Kidney epithelial cell (primary cell): ENCODE measurements around the gene ZNF479. TPM values are rescaled to one million over a fixed set of nuclear protein-coding genes. Genes with fewer than 3 reads are reported as not detected.
"Not testable (repeated sequence)": the region's sequence is repeated elsewhere in the genome, so short reads cannot be mapped to it uniquely, and the experiment has no call there.

Experiments
- DNase-seq: peaks from one replicate; pipeline ENCODE4 v3.0.0-alpha.2; 2010; ENCODE audit warnings: low read depth
- H3K27me3 ChIP-seq: 2 replicates; pipeline ENCODE4 v1.6.0; 2011; ENCODE audit warnings: low read length; ENCODE audit not compliant: control insufficient read depth, insufficient read depth
- H3K36me3 ChIP-seq: 2 replicates; pipeline ENCODE4 v1.5.1; 2011; ENCODE audit warnings: low read length; ENCODE audit not compliant: control insufficient read depth, insufficient read depth
- H3K4me3 ChIP-seq: 2 replicates; pipeline ENCODE4 v1.5.1; 2011; ENCODE audit warnings: low read depth, mild to moderate bottlenecking, control low read depth, low read length
- total RNA-seq: library from RNA; depleted of rRNA; stranded (reverse); fragments of >200 nt; gene quantifications from 2 replicates; pipeline ENCODE4 v1.2.3, GENCODE V29; 2015
- TF ChIP-seq, protein P1 (sequence below): IDR thresholded peaks from 2 replicates; pipeline ENCODE4 v1.5.1; 2011; ENCODE audit warnings: mild to moderate bottlenecking, moderate library complexity, low read length, control low read depth, inconsistent platforms; ENCODE audit not compliant: insufficient read depth, poor library complexity, severe bottlenecking

Gene ZNF479
- total RNA-seq = not detected in 2 replicates

DNA sequence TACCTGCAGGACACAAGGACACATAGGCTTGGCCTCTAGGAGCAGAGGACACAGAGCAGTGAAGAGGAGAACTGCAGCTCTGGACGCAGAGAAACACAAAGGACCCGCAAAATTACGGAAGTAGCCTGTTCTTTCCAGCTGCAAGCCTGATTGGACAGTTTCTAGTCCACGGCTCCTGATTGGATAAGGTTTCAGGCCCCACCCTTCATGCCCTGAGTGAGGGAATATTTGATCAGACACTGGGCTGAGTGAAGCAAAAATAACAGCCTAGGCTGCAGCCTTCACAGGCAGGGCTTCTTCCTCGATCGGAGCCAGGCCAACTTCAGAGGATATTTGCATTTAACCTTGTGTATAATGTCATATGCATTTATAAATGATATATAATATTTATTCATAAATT, at the start of gene ZNF479:
TSS of gene ZNF479 (minus strand) at position 101 of the 400 bp plus-strand sequence. CDS start 112 bp downstream, outside the sequence.
- H3K36me3 ChIP-seq, H3K27me3 ChIP-seq, H3K4me3 ChIP-seq, DNase-seq: not testable (repeated sequence)

DNA sequence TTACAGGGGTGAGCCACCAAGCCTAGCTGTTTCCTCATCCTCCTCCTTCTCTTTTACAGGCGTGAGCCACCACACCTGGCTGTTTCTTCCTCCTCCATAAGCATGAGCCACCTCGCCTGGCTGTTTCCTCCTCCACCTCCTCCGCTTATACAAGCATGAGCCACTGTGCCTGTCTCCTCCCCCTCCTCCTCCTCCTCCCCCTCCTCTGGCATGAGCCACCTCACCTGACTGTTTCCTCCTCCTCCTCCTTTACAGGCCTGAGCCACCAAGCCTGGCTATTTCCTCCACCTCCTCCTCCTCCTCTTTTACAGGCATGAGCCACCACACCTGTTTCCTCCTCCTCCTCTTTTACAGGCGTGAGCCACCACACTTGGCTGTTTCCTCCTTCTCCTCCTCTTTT, 49.8 kb upstream of the ZNF479 start:
- Histone ChIP-seq H3K27me3 (no peaks in the 10 kb centered on the region), H3K36me3 (no peaks in the 10 kb centered on the region), H3K4me3 (no peak overlapping the region)
- DNase-seq = no peak
- TF ChIP-seq, protein P1, sequence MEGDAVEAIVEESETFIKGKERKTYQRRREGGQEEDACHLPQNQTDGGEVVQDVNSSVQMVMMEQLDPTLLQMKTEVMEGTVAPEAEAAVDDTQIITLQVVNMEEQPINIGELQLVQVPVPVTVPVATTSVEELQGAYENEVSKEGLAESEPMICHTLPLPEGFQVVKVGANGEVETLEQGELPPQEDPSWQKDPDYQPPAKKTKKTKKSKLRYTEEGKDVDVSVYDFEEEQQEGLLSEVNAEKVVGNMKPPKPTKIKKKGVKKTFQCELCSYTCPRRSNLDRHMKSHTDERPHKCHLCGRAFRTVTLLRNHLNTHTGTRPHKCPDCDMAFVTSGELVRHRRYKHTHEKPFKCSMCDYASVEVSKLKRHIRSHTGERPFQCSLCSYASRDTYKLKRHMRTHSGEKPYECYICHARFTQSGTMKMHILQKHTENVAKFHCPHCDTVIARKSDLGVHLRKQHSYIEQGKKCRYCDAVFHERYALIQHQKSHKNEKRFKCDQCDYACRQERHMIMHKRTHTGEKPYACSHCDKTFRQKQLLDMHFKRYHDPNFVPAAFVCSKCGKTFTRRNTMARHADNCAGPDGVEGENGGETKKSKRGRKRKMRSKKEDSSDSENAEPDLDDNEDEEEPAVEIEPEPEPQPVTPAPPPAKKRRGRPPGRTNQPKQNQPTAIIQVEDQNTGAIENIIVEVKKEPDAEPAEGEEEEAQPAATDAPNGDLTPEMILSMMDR = no peak

DNA sequence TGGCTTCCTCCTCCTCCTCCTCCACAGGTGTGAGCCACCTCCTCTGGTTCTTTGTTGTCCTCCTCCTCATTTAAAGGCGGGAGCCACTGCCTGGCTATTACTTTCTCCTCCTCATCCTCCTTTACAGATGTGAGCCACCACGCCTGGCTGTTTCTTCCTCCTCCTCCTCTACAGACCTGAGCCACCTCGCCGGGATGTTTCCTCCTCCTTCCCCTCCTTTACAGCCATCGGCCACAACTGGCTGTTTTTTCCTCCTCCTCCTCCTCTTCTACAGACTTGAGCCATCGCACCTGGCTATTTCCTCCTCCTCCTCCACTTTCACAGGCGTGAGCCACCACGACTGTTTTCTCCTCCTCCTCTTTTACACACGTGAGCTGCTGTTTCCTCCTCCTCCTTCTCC, 49.0 kb upstream of the ZNF479 start:
- Histone ChIP-seq H3K27me3 (no peaks in the 10 kb centered on the region), H3K36me3 (no peaks in the 10 kb centered on the region), H3K4me3 (no peak overlapping the region)
- DNase-seq = no peak
- TF ChIP-seq, protein P1 = no peak

DNA sequence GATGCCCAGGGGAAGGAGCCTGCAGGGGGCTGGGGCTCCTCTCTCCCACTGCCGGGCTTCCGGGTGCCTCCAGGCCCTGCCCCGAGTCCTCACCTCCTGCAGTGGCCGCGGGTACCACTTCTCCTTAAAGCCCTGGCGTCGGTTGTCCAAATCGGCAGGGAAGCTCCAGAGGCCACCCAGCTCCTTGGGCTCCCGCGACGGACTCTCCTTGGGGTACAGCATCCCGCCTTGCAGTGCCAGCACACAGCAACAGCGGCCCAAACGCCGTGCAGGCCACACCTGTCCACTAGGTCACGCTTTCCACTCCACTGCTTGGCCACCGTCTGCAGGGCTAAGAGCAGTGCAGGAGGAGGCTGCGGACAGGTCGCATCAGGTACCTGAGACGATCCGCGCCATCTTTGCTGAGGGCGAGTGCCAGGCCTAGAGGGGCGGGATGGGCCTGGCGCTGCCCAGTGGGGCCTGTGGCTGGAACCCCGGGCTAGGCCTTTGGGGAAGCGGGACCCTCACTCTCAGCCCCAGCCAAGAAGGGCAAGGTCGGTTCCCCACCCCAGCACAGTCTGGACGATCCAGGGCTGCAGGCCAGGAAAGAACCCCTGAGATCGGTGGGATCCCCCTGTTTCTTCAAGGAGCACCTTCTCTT, 47.7 kb upstream of the ZNF479 start:
- TF ChIP-seq, protein P1 = no peak

DNA sequence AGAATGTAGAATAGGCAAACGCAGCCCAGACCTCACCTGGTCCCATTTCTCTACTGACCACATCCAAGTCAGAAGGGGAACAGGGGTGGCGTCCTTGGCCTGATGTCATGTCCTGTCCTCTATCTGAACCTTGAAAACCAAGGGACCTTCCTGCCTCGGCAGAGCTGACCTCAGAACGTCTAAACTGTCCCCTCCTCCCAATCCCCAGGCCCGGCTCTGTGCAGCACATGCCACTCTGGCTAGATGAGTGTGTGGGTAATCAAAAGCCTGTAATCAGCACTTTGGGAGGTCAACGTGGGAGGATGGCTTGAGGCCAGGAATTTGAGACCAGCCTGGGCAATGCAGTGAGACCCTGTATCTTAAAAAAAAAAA, 46.5 kb upstream of the ZNF479 start:
- H3K4me3 ChIP-seq = no peak overlapping the region
- H3K36me3 ChIP-seq = no peaks in the 10 kb centered on the region
- H3K27me3 ChIP-seq = no peaks in the 10 kb centered on the region
- no peak for DNase-seq
- TF ChIP-seq, protein P1 = no peak

More for the DNA sequence above, 47.7 kb upstream of the ZNF479 start:
- H3K4me3 ChIP-seq = no peak overlapping the region
- DNase-seq = no peak
- H3K36me3 ChIP-seq = no peaks in the 10 kb centered on the region
- H3K27me3 ChIP-seq = no peaks in the 10 kb centered on the region

DNA sequence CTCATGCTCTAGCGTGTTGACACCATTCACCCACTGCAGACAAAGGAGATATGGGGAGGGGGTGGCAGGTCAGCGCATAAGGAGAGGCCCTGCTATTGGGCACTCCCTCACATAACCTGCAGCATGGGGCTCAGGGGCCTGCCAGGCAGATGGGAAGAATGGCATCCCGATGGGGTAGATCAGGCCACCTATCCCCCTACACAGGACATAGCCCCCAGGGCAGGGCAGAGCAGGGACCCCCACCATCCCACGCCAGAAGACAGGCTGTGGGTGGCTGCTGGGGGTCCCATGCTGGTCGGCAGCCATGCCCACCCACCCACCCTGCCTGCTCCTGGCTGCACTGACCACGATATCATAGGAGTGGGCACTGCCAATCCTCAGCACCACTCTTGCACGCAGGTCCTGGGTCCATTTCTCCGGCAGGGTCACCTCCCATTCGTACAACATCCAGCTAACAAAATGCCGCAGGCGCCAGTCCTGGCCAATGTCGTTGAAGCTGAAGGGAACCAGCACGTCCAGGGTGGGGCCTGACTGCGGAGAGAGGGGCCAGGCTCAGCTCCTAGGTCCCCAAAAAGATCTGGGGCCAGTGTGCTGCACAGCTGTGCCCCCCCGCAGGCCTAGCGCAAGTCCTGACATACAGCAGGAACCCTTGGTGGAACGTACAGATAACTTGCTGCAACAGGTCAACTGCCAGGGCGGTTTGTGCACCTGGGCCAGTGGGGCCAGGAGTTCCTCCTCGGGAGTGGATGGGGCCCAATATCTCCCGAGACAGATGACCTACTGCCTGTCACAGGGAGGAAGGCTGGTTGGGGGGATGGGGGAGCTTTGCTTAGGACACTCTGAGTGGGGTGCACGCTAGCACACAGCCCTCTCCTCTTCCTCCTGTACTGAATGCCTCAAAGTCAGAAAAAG, 45.9 kb upstream of the ZNF479 start:
- DNase-seq = no peak
- H3K27me3 ChIP-seq = no peaks in the 10 kb centered on the region
- no peaks in the 10 kb centered on the region for H3K36me3 ChIP-seq
- TF ChIP-seq, protein P1 = no peak
- no peak overlapping the region for H3K4me3 ChIP-seq
